GM19239 (cell line): Measurements from ENCODE around the gene CDH2.

ENCODE experiments used
- DNase-seq: peaks from one replicate; pipeline ENCODE4 v3.0.0; 2011; ENCODE audit warnings: low spot score; ENCODE audit not compliant: insufficient read length
- FAIRE-seq: peaks from 2 replicates; lab custom pipeline; 2011; peaks lifted over from hg19 to GRCh38; lab: Jason Lieb, UNC

CDH2 gene

DNA sequence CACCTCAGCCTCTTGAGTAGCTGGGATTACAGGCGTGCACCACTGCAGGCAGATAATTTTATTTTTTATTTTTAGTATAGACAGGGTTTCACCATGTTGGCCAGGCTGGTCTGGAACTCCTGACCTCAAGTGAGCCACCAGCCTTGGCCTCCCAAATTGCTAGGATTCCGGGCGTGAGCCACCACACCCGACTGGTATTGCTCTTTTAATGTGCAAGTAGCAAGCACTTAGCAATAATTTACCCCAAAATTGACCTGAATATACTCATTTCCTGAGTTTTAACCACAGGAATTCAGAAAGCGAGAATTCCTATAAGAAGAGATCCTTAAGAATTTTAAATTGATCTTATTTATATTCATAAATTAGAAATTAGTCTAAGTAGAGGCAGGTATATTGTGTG is 169.1 kb downstream of the CDH2 start:
- FAIRE-seq: no peak
- DNase-seq: no peak

DNA sequence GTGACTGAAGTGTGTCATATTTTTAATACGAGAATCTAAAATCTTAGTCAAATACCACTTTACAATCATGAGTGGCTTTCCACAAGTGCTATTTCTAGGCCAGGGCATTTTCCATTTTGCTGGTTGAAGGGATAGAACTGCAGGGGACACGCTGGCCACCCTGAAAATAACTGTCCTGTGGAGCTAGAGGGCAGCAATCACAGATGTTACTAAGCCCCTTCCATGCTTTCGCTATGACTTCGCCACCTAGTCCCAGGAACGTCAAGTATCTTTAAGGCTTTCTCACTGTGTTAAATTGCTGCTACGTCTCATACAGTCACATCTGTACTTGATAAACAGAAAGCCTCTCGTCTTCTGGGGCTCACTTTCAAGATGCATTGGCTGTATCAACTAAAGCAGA is 171.8 kb downstream of the CDH2 start:
- FAIRE-seq: no peak

DNA sequence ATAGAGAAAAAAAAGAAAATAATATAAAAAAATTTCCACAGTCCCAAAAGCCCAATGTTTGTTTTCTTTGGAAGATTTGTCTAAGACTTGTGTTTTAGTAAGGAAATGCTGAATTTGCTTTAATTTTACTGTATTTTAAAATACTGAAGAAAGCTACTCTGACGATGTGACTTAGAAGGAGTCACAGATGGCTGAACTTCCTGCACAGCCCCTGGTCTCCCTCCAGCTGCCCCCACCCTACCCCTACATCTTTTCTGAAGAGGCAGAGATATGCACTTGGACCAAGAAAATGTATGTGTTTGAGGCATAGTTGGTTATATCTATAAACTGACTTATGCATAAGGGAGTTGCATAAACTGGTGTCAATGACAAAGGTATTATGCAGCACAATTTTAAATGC is 172.3 kb downstream of the CDH2 start:
- no peak for DNase-seq
- no peak for FAIRE-seq

More for the DNA sequence above, 171.8 kb downstream of the CDH2 start:
- DNase-seq: no peak

DNA sequence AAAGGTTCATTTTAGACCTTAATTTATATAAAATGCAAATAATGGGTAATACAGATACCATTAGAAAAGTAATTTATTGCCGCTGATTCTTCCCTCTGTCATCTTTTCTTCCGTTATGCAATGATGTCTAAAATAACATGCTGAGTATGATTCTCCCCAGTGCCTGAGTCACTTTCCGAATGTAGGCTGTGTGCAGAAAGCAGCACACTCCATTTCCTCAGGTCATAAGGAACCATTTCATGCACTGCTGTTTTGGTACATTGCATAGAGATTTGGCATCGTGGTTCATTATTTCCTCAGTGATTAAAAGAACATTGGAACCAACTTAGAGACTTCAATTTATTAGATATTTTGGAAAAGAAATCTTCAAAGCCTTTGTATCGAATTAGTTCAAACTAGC is 173.5 kb downstream of the CDH2 start:
- FAIRE-seq: no peak
- no peak for DNase-seq

DNA sequence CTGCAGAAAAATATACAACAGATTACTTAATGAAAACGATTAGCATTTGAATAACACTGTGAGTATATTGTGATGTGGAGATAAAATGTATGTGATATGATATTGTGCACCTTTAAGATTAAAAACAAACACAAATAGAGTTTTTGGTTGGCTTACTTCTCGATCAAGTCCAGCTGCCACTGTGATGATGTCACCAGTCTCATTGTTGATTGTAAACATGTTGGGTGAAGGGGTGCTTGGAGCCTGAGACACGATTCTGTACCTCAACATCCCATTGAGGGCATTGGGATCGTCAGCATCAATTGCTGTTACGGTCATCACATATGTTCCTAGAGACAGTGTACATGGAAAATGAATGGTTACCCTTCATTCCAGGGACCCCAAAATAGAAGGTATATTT is 174.1 kb downstream of the CDH2 start:
- FAIRE-seq (no peak), DNase-seq (no peak)

DNA sequence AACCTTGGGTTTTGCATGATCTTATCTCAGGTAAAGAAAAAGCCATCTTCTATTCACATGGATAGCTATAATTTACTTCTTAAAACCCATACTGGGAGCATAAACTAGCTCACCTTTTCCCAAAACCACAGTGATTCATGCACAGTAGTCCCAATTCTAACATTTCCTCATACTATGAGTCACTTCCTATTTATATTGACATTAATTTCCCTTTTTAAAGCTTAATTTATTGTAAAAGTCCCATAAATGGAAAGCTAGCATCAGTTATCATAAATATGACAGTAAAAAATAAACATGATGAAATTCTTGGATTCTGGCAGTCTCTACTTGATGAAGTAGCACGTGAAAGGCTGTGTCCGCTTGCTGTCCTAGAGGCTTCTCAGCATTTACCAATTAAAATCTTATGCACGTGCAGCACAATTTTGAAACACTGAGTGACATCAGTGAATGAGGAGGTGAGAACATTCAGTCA is 180.1 kb downstream of the CDH2 start:
- no peak for FAIRE-seq

DNA sequence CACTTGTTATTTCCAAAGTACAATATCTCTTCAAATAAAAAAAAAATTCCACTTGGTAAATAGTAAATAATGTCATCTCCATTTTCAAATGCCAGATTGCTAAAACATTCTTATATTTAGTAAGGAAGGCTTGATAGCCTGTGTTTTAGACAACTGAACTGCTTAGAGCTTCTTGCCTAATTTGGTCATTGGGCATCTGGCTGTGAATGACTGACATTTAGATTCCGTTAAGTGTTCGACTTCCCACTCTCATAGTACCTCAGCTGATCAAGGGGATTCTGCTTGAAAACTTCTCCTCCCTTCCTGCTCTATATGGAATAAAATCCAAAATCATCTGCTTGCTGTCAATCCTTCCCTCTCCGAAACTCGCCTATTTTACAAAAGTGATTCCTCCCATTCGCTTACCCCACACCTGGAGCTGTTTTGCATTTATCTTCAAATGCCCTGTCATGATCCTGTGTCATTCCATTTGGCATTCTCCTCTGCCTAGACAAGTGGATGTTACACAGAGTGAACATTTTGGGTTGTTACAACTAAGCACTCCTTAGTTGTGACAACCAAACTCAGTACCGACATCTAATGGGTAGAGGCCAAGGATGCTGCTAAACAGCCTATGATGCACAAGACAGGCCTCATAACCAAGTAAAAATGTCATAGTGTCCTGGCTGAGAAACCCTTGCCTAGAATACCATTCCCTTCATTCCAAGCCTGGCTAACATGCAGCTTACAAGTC is 181.0 kb downstream of the CDH2 start:
- FAIRE-seq (no peak), DNase-seq (no peak)

More for the DNA sequence above, 180.1 kb downstream of the CDH2 start:
- no peak for DNase-seq

DNA sequence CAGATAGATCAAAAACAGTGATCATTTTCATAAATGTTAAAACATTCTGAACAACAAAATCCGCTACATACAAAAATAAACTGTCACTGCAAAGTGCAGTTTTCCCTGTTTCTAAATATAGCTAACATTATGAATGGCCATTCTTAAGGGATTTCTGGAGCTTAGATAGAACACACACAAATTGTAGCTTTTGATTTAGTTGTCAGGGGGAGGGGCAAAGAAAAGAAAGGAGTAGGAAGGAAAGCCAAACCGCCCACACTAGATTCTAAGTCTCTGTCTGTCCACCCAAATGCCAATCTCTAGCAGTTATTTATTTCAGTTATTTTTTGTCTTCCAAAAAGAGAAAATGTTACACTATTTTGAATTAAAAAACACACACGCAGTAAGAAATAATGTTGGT is 182.4 kb downstream of the CDH2 start:
- FAIRE-seq: no peak
- no peak for DNase-seq

DNA sequence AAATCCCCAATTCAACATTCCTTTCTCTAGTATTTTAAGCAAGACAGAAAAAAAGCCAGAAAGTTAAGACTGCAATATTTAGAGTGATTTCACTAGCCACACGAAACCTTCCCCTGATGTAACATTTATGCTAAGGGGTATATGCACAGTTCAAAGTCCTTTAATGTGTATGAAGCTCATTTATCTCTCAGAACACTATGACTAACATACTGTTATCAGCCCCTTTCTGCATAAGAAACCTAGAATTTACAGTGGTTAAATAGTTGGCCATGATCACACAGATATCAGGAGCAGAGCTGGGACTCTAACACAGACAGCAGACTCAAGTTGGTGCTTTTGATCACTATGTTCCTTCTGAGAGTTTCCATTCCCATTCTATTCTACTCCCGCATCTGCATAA is 185.5 kb downstream of the CDH2 start:
- DNase-seq: no peak
- FAIRE-seq: no peak

DNA sequence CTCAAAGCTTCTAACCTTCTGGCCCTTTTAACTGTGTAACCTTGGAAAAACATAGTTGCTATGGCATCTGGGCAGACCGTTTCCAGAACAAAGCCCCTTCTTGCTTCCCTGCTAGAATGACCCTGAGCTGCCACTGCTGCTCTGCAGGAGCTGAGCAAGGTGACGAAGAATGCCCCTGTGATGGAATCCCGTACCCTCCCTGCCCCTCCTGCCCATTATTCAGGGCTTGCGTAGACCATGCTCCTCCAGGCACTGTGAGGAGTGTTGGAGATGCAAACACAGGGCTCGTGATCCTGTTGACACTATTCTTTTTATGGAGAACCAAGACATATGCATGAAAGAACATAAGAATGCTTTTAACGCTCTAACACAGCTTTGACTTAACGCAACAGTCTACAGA is 191.1 kb downstream of the CDH2 start:
- DNase-seq (no peak), FAIRE-seq (no peak)

DNA sequence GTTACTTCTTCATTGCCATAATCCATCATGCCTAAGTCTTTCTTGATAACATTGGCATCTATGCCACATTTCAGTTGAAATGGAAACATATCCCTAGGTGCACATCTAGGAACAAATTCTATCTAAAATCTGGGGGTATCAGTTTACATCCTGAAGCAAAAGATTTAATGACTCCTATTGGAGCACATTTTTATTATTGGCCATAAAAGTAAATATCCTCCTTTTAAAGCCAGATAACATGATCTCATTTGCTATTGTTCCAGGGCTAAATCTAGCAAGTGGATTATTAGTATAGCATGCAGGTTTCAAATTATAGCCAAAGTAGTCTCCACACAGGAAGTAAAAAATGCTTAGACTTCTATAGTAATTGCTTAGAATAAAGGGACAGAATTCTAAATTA is 193.2 kb downstream of the CDH2 start:
- FAIRE-seq (no peak), DNase-seq (no peak)

DNA sequence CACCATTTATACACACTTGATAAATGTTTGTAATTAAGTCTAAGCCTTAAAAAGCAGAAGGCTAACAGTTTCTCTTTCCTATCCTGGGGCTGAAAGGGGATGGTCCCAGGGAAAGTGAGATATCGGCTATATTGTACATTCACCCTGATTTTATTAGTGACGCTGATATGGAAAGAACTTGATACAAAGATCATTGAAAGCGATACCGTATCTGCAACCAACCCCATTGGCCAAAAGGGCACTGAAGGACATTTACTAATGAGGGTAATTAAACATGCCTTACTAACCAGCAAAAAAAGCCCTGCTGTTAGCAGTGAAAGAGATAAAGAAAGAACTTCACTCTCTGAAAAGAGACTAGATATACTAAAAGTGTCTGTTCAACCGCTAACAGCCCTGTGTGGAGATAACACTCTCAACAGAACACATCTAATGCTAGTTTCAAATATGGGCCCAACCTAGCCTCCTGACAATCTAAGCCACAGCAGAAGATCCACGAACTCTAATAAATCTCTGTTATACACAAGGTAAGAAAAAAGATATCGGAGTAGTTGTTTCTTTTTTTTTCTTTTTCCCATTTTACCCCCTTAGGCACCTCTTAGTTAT is 200.0 kb downstream of the CDH2 start:
- no peak for FAIRE-seq
- no peak for DNase-seq

DNA sequence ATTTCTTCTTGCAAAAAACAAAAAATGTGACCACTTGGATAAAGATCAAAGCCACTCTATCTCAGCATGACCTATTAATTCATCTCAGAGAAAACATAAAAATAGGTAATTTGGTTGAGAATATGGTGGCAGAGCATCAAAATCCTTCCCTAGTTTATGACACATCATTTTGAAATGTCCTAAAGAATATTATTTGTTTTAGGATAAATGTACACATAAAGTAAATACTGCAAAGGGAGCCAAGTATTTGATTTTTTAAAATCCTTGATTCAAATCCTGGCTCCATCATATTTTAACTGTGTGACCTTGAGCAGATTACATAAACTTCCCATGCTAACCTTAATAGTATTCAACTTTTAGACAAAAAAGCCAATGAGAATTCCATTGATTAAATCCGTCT is 206.6 kb downstream of the CDH2 start:
- DNase-seq (no peak), FAIRE-seq (no peak)

DNA sequence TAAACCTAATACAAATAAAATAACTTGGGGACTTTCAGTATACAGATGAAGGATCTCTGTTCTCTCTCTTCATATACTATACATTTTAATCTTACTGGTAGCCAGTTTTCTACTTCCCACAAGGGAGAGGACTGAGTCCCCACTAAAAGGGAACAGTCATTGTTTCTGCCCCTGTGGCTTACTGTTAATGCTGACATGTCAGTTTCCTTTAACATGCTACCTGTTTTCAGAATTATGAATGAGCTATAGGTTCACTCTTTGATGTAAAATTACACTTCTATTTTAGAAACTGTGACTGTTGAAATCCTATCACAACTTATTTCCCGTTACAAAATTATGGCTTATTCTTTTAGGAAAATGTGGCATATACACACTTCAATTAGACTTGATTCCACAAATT is 207.7 kb downstream of the CDH2 start:
- no peak for FAIRE-seq
- no peak for DNase-seq

DNA sequence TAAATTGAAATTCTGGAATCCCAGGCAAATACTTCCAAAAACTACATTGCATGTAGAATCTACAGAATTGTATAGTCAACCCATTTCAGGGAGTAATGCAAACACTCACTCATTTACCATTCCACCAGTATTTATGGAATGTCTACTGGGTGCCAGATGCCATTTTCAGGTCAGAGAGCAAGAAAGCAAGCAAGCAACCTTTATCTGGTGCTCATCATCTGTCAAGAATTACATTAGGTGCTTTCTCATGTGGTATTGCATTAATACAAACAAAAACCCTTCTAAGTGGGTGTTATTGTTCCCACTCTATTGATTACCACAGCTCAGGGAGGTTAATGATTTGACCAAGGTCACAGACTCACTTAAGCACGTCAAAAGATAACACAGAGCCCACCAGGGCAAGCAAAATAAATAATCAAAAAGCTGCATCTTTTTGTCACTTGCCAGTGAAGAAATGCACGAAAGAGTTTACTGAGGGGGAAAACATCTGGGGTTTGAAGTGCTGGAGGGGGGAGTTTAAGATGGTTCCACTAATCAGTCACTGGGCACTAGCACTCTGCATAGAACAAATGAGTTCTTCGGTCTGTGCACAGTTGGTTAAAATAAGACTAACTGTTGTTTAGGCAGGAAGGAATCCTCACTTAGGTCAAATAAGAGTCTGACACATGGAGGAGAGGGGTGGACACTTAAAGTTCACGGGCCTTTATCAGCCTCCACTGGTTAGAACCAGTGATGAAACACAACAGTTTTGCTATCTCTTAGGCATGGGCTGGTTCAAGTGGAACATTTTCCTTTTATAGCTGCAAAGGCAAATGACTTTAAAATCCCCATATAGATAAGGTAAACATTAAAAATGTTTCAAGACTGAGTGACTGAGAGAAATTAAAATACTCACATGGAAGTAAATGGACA is 208.8 kb downstream of the CDH2 start:
- no peak for DNase-seq
- FAIRE-seq: no peak

DNA sequence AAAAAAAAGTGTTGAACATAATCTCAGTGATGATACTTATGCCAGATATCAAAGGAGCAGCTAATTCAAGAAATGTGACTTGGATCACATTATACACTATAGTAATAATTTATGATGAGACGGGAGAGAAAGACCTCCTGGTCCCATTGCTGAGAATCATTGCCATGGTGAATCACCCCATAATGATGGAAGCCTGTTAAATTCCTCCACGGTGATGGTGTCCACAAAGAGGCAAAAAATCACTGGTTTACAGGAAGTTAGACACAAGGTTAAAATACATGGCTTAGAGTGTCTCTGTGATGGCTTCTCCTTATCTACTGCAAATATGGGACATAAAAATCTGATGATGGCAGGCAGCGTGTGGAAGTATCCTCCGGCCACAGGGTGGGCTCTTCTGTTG is 210.0 kb downstream of the CDH2 start:
- FAIRE-seq (no peak), DNase-seq (no peak)

DNA sequence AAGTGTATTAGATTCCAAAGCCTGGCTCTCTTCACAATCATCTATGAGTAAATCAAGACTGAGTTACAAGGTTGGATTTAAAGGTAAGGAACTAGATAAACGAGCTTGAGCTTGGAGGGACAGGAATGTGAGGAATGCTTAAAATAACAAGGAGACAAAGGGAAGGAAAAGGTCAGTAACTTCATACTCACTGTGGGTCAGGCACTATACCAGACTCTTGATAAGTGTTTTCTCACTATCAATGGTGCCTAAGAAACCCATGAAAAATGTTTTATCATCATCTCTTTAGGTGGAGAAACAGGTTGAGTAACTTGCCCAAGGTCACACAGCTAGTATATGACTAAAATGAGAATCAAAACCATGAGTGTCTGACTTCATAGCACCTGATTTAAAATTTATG is 212.1 kb downstream of the CDH2 start:
- FAIRE-seq (no peak), DNase-seq (no peak)

DNA sequence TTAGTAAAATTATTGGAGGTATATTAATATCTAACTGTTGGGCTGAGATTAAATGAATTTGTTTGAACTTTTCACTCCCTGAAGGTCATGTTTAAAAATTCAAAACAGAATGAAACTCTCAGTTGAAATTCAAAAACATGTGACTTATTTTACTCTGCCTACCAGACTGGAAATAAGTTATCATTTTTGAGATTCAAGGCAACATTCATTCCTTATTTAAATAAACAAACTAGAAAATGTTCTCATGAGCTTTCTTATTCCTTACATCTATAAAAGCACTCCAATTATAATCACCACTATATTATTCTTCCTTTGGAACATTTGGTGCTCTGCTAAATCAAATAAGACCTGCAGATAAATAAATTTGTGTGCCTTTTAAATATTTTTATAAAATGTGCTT is 217.8 kb downstream of the CDH2 start:
- DNase-seq (no peak), FAIRE-seq (no peak)

DNA sequence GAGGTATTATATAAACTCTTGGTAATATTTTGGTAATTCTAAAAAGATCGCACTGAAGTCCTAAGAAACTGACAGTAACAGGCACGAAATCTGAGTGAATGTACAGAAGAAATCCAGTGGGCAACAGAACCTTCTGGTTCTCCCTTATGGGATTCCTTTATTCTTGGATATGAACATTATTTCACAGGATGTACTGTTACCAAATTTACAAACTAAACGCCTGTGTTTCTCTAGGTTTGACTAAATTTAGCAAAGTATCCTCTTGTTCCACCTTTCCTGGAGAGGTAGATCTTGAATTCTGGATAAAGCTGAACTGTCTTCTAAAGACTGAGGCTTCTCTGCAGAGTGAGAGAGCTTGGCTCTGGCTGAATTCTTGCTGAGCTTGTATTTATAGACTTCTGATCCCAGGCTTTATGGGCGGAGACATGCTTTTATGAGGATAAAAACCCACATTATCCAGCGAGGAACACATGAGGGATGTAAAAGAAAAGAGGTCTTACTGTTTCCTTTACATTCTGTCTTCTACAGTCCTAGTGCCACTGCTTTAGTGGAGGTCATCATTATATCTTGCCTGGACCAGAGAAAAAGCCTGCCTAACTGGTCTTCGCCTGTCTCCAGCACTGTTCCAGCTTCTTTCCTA is 220.8 kb downstream of the CDH2 start:
- DNase-seq (no peak), FAIRE-seq (no peak)

DNA sequence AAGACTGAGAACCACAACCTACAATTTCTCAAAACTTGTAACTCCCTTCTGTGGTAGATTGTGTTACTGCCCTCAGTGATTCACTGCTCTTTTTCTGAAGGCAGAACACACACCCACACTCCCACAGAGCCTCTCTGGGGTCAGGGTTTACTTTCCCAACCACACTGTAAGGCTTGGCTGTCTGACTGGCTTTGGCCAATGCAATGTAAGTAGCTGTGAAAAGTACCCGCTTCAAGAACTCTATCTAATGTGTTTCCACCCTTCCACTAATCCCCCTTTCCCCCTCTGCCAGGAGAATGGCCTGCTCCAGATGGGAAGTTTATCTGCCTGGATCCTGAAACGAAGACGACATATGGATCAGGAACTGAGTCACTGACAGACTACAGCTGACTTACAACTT is 222.7 kb downstream of the CDH2 start:
- no peak for DNase-seq
- FAIRE-seq: no peak

DNA sequence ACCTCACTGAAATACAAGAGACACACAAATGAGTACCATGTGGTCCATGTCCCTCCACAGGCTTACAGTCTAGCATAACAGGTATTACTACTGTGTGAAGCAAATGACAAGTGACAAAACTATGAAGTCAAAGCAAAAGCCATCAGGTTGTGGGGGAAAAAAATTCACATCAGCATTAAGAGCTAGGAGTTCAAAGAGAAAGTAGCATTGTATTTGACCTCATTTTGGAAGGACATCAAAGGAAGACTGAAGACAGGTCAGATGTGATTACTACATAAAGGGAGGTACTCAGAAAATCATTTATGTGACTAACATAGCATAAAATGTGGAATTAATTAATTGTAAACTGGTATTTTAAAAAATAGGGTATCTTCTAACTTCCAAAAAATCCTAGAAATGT is 224.2 kb downstream of the CDH2 start:
- DNase-seq (no peak), FAIRE-seq (no peak)
